NCI-H1105 (cell line): ENCODE results near the gene TRIP11.

Experiments
- DNase-seq: peaks from one replicate; lab custom pipeline; 2025; lab: John Stamatoyannopoulos, UW

Gene TRIP11

GRCh38 chr14:91918186-91918883 is 121.5 kb downstream of the TRIP11 start:
- DNase-seq, result no peak
